ACC112 (cell line): ENCODE data around the gene PFKFB2.

Source experiments
- H2AFZ ChIP-seq: fragments of 200-600 bp; sonication (generic); one replicate; pipeline ENCODE4 v1.6.0; 2017; ENCODE audit warnings: antibody characterized with exemption, low read length; ENCODE audit not compliant: unreplicated experiment
- H3K27ac ChIP-seq: fragments of 200-600 bp; sonication (generic); 2 replicates; pipeline ENCODE4 v1.5.1; 2014; ENCODE audit warnings: low read depth, mild to moderate bottlenecking, antibody characterized with exemption, low read length, moderate library complexity
- H3K27me3 ChIP-seq: fragments of 200-600 bp; sonication (generic); 2 replicates; pipeline ENCODE4 v1.6.1; 2014; ENCODE audit warnings: mild to moderate bottlenecking, antibody characterized with exemption, low read length, moderate library complexity, mixed read lengths; ENCODE audit not compliant: insufficient read depth
- H3K36me3 ChIP-seq: fragments of 200-600 bp; sonication (generic); 2 replicates; pipeline ENCODE4 v1.6.1; 2016; ENCODE audit warnings: mild to moderate bottlenecking, antibody characterized with exemption, low read length, moderate library complexity, mixed read lengths; ENCODE audit not compliant: insufficient read depth
- H3K4me1 ChIP-seq: fragments of 200-600 bp; sonication (generic); one replicate; pipeline ENCODE4 v1.6.1; 2016; ENCODE audit warnings: low read length, mixed read lengths; ENCODE audit not compliant: insufficient read depth, unreplicated experiment, control insufficient read depth
- H3K4me3 ChIP-seq: fragments of 200-600 bp; sonication (generic); 2 replicates; pipeline ENCODE4 v1.5.1; 2014; ENCODE audit warnings: mild to moderate bottlenecking, low read depth, low read length
- H3K79me2 ChIP-seq: fragments of 200-600 bp; sonication (generic); one replicate; pipeline ENCODE4 v1.6.0; 2016; ENCODE audit warnings: low read length; ENCODE audit not compliant: control insufficient read depth, unreplicated experiment, insufficient read depth

The PFKFB2 gene

GRCh38 chr1:207124389-207124788 lies 71.3 kb downstream of the PFKFB2 start:
- H3K4me1 ChIP-seq: no peaks in the 10 kb centered on the region

DNA sequence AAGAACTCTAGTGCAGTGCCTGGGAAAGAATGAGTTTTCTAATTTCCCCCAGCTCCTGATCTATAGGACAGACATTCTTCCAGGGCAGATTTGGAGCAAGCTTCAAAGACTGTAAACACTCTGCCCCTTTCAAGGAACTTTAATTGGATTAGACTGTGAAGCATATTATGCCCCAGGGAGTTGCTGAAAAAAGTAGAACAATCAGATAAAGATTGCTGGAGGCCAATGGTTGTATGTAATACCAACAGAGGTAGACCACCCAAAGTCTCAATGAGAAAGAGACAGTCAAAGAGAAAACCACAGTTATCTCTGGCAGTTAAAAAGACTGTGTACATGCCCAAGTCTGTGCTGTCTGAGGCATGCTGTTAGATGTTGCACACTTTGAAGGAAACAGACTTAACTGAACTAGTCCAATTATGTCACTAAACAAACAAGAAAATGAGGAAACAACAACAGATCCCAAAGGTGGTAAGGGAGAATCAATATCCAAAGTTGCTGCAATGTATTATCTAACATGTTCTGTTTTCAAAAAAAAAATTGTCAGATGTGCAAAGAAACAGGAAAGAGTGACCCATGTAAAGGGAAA lies 75.4 kb downstream of the PFKFB2 start:
- Histone ChIP-seq H3K4me1 (no peaks in the 10 kb centered on the region), H3K79me2 (no peaks in the 10 kb centered on the region), H3K4me3 (no peak overlapping the region), H3K36me3 (no peaks in the 10 kb centered on the region), H2AFZ (no peak overlapping the region), H3K27me3 (peaks cover 22% of the 10 kb centered on the region; the same call in 1 of the 2 replicates), H3K27ac (no peak overlapping the region)

More at GRCh38 chr1:207124389-207124788, 71.3 kb downstream of the PFKFB2 start:
- no peaks in the 10 kb centered on the region for H3K79me2 ChIP-seq
- H3K27ac ChIP-seq: no peak overlapping the region
- no peak overlapping the region for H3K4me3 ChIP-seq
- peaks cover 12% of the 10 kb centered on the region; the same call in 1 of the 2 replicates for H3K27me3 ChIP-seq
- no peak overlapping the region for H2AFZ ChIP-seq
- H3K36me3 ChIP-seq: no peaks in the 10 kb centered on the region

DNA sequence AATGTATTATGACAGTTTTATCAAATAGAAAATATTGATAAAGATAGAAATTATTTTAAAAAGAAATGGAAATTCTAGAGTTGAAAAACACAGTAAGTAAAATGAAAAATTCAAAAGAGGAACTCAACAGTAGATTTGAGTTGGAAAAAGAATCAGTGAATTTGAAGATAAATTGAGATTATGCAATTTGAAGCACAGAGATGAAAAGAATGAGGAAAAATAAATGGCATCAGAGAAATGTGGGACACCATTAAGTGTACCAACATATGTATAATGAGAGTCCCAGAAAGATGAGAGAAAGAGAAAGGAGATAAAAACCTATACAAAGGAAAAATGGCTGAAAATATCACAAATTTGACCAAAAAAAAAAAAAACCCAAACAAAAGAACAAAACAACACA lies 76.0 kb downstream of the PFKFB2 start:
- H3K4me3 ChIP-seq: no peak overlapping the region
- no peaks in the 10 kb centered on the region for H3K79me2 ChIP-seq
- H3K4me1 ChIP-seq: no peaks in the 10 kb centered on the region
- no peaks in the 10 kb centered on the region for H3K36me3 ChIP-seq
- H2AFZ ChIP-seq: no peak overlapping the region
- H3K27me3 ChIP-seq: peaks cover 20% of the 10 kb centered on the region; the same call in 1 of the 2 replicates
- no peak overlapping the region for H3K27ac ChIP-seq
